GM10266 (cell line): Measurements from ENCODE around the gene PMP22.

Source experiments
- DNase-seq: peaks from one replicate; pipeline ENCODE4 v3.0.0; 2012; ENCODE audit errors: extremely low spot score
- TF ChIP-seq, protein P1 (sequence below): IDR thresholded peaks from 2 replicates; pipeline ENCODE4 v1.5.1; 2012; ENCODE audit warnings: mild to moderate bottlenecking, low read depth; ENCODE audit not compliant: control insufficient read depth, insufficient read depth; ENCODE audit errors: missing control alignments

The PMP22 gene

GRCh38 chr17:15256689-15257088 lies 8.4 kb downstream of the PMP22 start:
- TF ChIP-seq, protein P1, sequence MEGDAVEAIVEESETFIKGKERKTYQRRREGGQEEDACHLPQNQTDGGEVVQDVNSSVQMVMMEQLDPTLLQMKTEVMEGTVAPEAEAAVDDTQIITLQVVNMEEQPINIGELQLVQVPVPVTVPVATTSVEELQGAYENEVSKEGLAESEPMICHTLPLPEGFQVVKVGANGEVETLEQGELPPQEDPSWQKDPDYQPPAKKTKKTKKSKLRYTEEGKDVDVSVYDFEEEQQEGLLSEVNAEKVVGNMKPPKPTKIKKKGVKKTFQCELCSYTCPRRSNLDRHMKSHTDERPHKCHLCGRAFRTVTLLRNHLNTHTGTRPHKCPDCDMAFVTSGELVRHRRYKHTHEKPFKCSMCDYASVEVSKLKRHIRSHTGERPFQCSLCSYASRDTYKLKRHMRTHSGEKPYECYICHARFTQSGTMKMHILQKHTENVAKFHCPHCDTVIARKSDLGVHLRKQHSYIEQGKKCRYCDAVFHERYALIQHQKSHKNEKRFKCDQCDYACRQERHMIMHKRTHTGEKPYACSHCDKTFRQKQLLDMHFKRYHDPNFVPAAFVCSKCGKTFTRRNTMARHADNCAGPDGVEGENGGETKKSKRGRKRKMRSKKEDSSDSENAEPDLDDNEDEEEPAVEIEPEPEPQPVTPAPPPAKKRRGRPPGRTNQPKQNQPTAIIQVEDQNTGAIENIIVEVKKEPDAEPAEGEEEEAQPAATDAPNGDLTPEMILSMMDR: no peak
- no peak for DNase-seq

DNA sequence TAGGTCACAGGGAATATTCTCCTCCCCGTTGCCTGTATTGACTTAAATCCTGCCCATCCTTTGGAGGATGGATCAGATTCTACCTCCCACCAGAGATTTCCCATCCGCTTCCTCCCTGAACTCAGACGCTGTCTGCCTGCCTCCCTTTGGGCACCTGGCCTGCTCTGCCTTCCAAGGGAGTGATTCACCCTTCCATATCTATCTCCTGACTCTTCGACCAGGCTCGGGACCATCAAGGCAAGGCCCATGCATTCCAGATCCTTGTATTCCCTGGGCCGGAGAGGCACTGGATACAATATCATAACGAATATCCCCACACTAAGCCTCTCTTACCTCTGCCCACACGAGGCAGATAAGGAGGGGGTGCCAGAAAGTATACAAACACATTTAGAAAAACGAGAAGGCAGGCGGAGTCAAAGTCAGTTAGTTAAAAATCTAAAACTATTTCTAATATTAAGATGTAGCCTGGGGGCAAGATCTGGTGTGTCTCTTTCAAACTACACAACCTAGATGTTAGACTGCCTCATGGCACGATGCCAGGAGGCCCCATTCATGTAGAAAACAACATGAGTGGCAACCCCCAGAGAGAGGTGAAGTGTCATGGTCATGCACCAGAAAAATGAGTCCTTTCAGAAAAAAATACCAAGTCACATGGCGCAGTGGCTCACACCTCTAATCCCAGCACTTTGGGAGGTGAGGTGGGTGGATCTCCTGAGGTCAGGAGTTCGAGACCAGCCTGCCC lies 9.2 kb downstream of the PMP22 start:
- no peak for DNase-seq
- TF ChIP-seq, protein P1: no peak

DNA sequence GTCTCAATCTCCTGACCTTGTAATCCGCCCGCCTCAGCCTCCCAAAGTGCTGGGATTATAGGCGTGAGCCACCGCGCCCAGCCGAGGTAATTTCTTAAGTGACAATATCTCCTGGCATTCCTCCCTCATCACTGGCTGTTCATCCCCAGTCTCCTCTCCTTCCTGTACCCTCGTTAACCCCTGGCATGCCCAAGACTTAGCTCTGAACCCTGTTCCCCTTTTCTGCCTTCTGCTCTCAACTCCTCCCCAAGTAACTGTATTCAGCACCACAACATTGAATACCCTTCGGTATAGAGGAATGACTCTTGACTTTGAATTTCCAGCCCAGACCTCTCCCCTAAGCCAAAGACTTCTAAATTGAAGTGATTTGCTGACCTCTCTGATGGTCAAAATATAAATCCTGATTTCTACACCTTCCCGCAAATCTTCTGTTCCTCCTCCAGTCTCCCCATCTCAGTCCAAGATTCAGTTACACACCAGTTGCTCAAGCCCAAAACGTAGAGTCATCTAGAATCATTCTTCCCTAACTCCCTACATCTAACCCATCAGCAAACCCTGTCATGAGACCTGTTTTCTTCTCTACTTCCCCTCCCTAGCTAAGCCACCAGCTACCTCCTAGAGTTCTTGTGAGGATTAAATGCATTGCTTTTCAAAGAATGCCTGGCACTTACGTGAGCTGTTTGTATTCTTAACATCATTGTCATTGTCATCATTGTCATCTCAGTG lies 14.8 kb downstream of the PMP22 start:
- no peak for DNase-seq
- TF ChIP-seq, protein P1: no peak

- no peak for DNase-seq
- TF ChIP-seq, protein P1: no peak
Observed at GRCh38 chr17:15249487-15249886, 15.6 kb downstream of the PMP22 start.

- no peak for DNase-seq
- TF ChIP-seq, protein P1: no peak
Observed at GRCh38 chr17:15247891-15248529, 17.1 kb downstream of the PMP22 start.

DNA sequence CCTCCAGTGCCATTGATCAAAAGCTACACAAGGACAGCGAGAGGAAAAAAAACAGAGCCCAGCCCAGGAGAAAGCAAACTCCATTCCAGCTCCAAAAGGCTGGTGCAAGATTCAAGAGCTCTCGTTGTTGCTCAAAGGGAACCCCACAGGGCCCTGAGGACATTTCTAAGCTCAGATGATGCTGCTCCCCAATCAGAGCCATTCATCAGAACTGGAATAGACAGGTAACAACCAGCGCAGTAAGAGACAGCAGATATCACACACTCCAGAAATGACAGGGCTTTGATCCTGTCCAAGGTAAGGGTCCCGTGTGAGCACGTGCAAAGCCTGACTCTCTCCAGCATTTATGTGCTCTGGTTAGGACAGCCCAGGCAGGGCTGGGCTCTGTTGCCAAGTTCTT lies 20.1 kb downstream of the PMP22 start:
- DNase-seq: no peak
- TF ChIP-seq, protein P1: no peak
